Cardiac fibroblast (primary cell): ENCODE results near the gene BCAR3.
A peak's percentile ranks its signal among the peaks of the same experiment; 100 is the strongest.

Experiments
- DNase-seq, 2 donors: peaks; one replicate each; pipeline versions ENCODE4 v3.0.0 to v3.0.0-alpha.2; 2010; ENCODE audit warnings: low read depth in 2 of 2
- H3K4me3 ChIP-seq, 2 donors: replicated peaks in 1 of 2; 1 replicate in 1 of 2; 2 replicates in 1 of 2; pipeline ENCODE4 v1.5.1; 2011; ENCODE audit warnings: low read depth in 2 of 2, low read length in 2 of 2, mild to moderate bottlenecking in 2 of 2, moderate library complexity in 1 of 2
- CTCF ChIP-seq: IDR thresholded peaks from one replicate; pipeline ENCODE4 v1.5.1; 2011; ENCODE audit warnings: low read depth, mild to moderate bottlenecking, low read length, inconsistent platforms

The BCAR3 gene

GRCh38 chr1:93680420-93681100, 1.1 kb downstream of the BCAR3 start:
- peak overlapping the region; percentile 75 to 85 for H3K4me3 ChIP-seq
- DNase-seq: peak; percentile 93
- peak; percentile 73 for TF ChIP-seq CTCF

- DNase-seq: peak; percentile 46 to 65
- peak overlapping the region; percentile 75 to 85 for H3K4me3 ChIP-seq
Measured at GRCh38 chr1:93680076-93680419, 1.6 kb downstream of the BCAR3 start.

GRCh38 chr1:93679546-93679945, 2.1 kb downstream of the BCAR3 start:
- DNase-seq: peak in 1 of 2 donors; percentile 44
- H3K4me3 ChIP-seq: peak overlapping the region; percentile 75 to 85
- TF ChIP-seq CTCF: no peak

More at GRCh38 chr1:93680076-93680419, 1.6 kb downstream of the BCAR3 start:
- no peak for TF ChIP-seq CTCF

- H3K4me3 ChIP-seq: peak overlapping the region in 1 of 2 donors; percentile 75
- peak in 1 of 2 donors; percentile 25 for DNase-seq
- no peak for TF ChIP-seq CTCF
Measured at GRCh38 chr1:93678946-93679480, 2.6 kb downstream of the BCAR3 start.

GRCh38 chr1:93678491-93678890, 3.1 kb downstream of the BCAR3 start:
- no peak for TF ChIP-seq CTCF
- H3K4me3 ChIP-seq: no peak overlapping the region
- DNase-seq: no peak

GRCh38 chr1:93677729-93678128, 3.9 kb downstream of the BCAR3 start:
- DNase-seq: no peak
- H3K4me3 ChIP-seq: no peak overlapping the region
- TF ChIP-seq CTCF: no peak
